KBM-7 (cell line): ENCODE data around the gene VIT.

Source experiments
- DNase-seq: peaks from one replicate; pipeline ENCODE4 v3.0.0-alpha.2; 2015
- in situ Hi-C: fragments of 300-500 bp; cut with MboI; formaldehyde crosslinking; loops from 2 replicates; pipeline ENCODE4 v1.14.3; 2020; ENCODE audit warnings: low sequenced_read_pairs, low pct_unique_long_range_greater_than_20kb, mixed read lengths

VIT gene

GRCh38 chr2:36704475-36705150, 8.1 kb downstream of the VIT start:
- in situ Hi-C loops, result no loop called here
- DNase-seq, result no peak

GRCh38 chr2:36705326-36706020, 9.0 kb downstream of the VIT start:
- in situ Hi-C loops, result no loop called here
- no peak for DNase-seq

GRCh38 chr2:36706021-36706876, 9.7 kb downstream of the VIT start:
- DNase-seq, result no peak
- in situ Hi-C loops, result no loop called here

GRCh38 chr2:36707050-36707449, 10.5 kb downstream of the VIT start:
- in situ Hi-C loops, result no loop called here
- no peak for DNase-seq

GRCh38 chr2:36708041-36708741, 11.7 kb downstream of the VIT start:
- in situ Hi-C loops, result no loop called here
- DNase-seq, result no peak

GRCh38 chr2:36710858-36711515, 14.5 kb downstream of the VIT start:
- in situ Hi-C loops, result no loop called here

GRCh38 chr2:36711741-36712314, 15.3 kb downstream of the VIT start:
- in situ Hi-C loops, result no loop called here
- no peak for DNase-seq

More at GRCh38 chr2:36710858-36711515, 14.5 kb downstream of the VIT start:
- no peak for DNase-seq

- DNase-seq, result no peak
- in situ Hi-C loops, result no loop called here
Observed at GRCh38 chr2:36713310-36713709, 16.8 kb downstream of the VIT start.

GRCh38 chr2:36716111-36716510, 19.6 kb downstream of the VIT start:
- in situ Hi-C loops, result no loop called here
- no peak for DNase-seq

GRCh38 chr2:36717603-36718266, 21.2 kb downstream of the VIT start:
- DNase-seq, result no peak
- in situ Hi-C loops, result no loop called here

GRCh38 chr2:36727550-36727949, 31.0 kb downstream of the VIT start:
- no peak for DNase-seq
- in situ Hi-C loops, result no loop called here

GRCh38 chr2:36729067-36729466, 32.6 kb downstream of the VIT start:
- in situ Hi-C loops, result no loop called here
- DNase-seq, result no peak

GRCh38 chr2:36731941-36732672, 35.6 kb downstream of the VIT start:
- no peak for DNase-seq
- in situ Hi-C loops, result no loop called here

- in situ Hi-C loops, result no loop called here
- DNase-seq, result no peak
Observed at GRCh38 chr2:36732673-36733036, 36.1 kb downstream of the VIT start.

- in situ Hi-C loops, result no loop called here
- no peak for DNase-seq
Observed at GRCh38 chr2:36733215-36733614, 36.7 kb downstream of the VIT start.

GRCh38 chr2:36734304-36734703, 37.8 kb downstream of the VIT start:
- in situ Hi-C loops, result no loop called here
- DNase-seq, result no peak

- in situ Hi-C loops, result no loop called here
- no peak for DNase-seq
Observed at GRCh38 chr2:36737131-36737750, 40.7 kb downstream of the VIT start.
